ENCODE measurements around the gene LRP3.

LRP3 gene

DNA sequence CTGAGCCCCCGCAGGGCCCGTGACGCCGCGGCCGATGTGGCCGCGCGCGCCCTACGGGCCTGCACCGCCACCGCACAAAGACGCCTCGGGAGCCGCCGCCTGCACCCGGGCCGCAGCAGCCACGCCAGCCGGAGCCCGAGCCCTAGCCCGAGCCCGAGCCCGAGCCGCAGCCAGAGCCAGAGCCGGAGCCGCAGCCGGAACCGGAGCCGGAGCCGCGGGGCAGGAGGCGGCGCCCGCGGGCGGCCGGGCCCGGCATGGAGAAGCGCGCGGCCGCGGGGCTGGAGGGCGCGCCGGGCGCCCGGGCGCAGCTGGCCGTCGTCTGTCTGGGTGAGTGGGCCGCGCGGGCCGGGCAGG lies 379 bp downstream of the LRP3 start:
- no peak overlapping the region for H2BK120ac ChIP-seq (ENCODE audit: low read depth, low read length)
- H2BK12ac ChIP-seq (ENCODE audit: low read length in 2 of 2) = no peak overlapping the region
- H2BK5ac ChIP-seq (ENCODE audit: low read depth, low read length, poor library complexity, severe bottlenecking) = no peak overlapping the region
- peaks cover 21% of the 10 kb centered on the region in 2 experiments for H3K36me3 ChIP-seq (ENCODE audit: control insufficient read depth in 1 of 2, insufficient read depth in 2 of 2, low read depth in 1 of 2, low read length in 2 of 2)
- no peak overlapping the region for H4K8ac ChIP-seq (ENCODE audit: low read length)
- peak overlapping the region; percentile 67 to 80 for H3K4me3 ChIP-seq (ENCODE audit: insufficient read depth in 1 of 2, low read depth in 1 of 2, low read length in 2 of 2)
- H3K27me3 ChIP-seq (ENCODE audit: control insufficient read depth in 1 of 2, insufficient read depth in 1 of 2, low read length in 2 of 2) = peaks cover 9 to 26% of the 10 kb centered on the region in 2 experiments
- H3K4me2 ChIP-seq (ENCODE audit: low read length, poor library complexity, severe bottlenecking) = peak overlapping the region; percentile 93
- no peak overlapping the region for H3K27ac ChIP-seq (ENCODE audit: low read length, poor library complexity, severe bottlenecking)
- peak overlapping the region in 1 of 2 experiments; percentile 27 for H3K14ac ChIP-seq (ENCODE audit: low read length in 2 of 2)
- WGBS = 0% methylated on average over 4 of the region's 57 CpGs
- H3K79me1 ChIP-seq (replicated peaks; ENCODE audit: low read length, poor library complexity, severe bottlenecking) = peaks cover 2% of the 10 kb centered on the region
- peak overlapping the region in 1 of 2 experiments; percentile 90 for H3K23ac ChIP-seq (ENCODE audit: low read length in 2 of 2)
- no peak overlapping the region for H4K91ac ChIP-seq (ENCODE audit: low read length)
- no peak overlapping the region for H3K4ac ChIP-seq (ENCODE audit: low read depth in 1 of 2, low read length in 2 of 2)
- H2AK5ac ChIP-seq (ENCODE audit: low read length, severe bottlenecking) = no peak overlapping the region
- peak overlapping the region in 1 of 2 experiments; percentile 16 for H3K18ac ChIP-seq (ENCODE audit: low read depth in 1 of 2, low read length in 2 of 2)
- H3K4me1 ChIP-seq (ENCODE audit: control insufficient read depth, insufficient read depth, low read depth, low read length) = peaks cover 12% of the 10 kb centered on the region
- H2BK15ac ChIP-seq (ENCODE audit: low read depth, poor library complexity, severe bottlenecking) = peak overlapping the region; percentile 80
- H2AFZ ChIP-seq (ENCODE audit: low read depth, low read length) = peak overlapping the region; percentile 49
- DNase-seq = peak; percentile 3
- no peaks in the 10 kb centered on the region for H3K9me3 ChIP-seq (ENCODE audit: control insufficient read depth, low read length)
- H3K9ac ChIP-seq (ENCODE audit: low read length) = peak overlapping the region; percentile 81

- Histone ChIP-seq H2BK15ac (ENCODE audit: low read depth, poor library complexity, severe bottlenecking) (no peak overlapping the region), H3K4ac (ENCODE audit: low read depth in 1 of 2, low read length in 2 of 2) (no peak overlapping the region), H3K9me3 (ENCODE audit: control insufficient read depth, low read length) (no peaks in the 10 kb centered on the region), H4K91ac (ENCODE audit: low read length) (peak overlapping the region; percentile 25), H3K4me1 (ENCODE audit: control insufficient read depth, insufficient read depth, low read depth, low read length) (peaks cover 17% of the 10 kb centered on the region), H3K14ac (ENCODE audit: low read length in 2 of 2) (no peak overlapping the region), H2AK5ac (ENCODE audit: low read length, severe bottlenecking) (no peak overlapping the region), H4K8ac (ENCODE audit: low read length) (no peak overlapping the region), H2BK120ac (ENCODE audit: low read depth, low read length) (no peak overlapping the region), H2BK5ac (ENCODE audit: low read depth, low read length, poor library complexity, severe bottlenecking) (no peak overlapping the region), H3K36me3 (ENCODE audit: control insufficient read depth in 1 of 2, insufficient read depth in 2 of 2, low read depth in 1 of 2, low read length in 2 of 2) (peaks cover 21% of the 10 kb centered on the region in 2 experiments), H2AFZ (ENCODE audit: low read depth, low read length) (peak overlapping the region; percentile 49), H3K27ac (ENCODE audit: low read length, poor library complexity, severe bottlenecking) (no peak overlapping the region), H2BK12ac (ENCODE audit: low read length in 2 of 2) (no peak overlapping the region), H3K27me3 (ENCODE audit: control insufficient read depth in 1 of 2, insufficient read depth in 1 of 2, low read length in 2 of 2) (peaks cover 9 to 26% of the 10 kb centered on the region in 2 experiments), H3K79me1 (replicated peaks; ENCODE audit: low read length, poor library complexity, severe bottlenecking) (peaks cover 2% of the 10 kb centered on the region), H3K4me2 (ENCODE audit: low read length, poor library complexity, severe bottlenecking) (peak overlapping the region; percentile 93), H3K18ac (ENCODE audit: low read depth in 1 of 2, low read length in 2 of 2) (peak overlapping the region; percentile 16 to 67), H3K4me3 (ENCODE audit: insufficient read depth in 1 of 2, low read depth in 1 of 2, low read length in 2 of 2) (peak overlapping the region; percentile 67 to 80), H3K9ac (ENCODE audit: low read length) (peak overlapping the region; percentile 81), H3K23ac (ENCODE audit: low read length in 2 of 2) (peak overlapping the region in 1 of 2 experiments; percentile 90)
- peak; percentile 66 for DNase-seq
- WGBS = 0% methylated on average over 46 of the region's 49 CpGs
Measured at GRCh38 chr19:33194886-33195644, 935 bp downstream of the LRP3 start.

DNA sequence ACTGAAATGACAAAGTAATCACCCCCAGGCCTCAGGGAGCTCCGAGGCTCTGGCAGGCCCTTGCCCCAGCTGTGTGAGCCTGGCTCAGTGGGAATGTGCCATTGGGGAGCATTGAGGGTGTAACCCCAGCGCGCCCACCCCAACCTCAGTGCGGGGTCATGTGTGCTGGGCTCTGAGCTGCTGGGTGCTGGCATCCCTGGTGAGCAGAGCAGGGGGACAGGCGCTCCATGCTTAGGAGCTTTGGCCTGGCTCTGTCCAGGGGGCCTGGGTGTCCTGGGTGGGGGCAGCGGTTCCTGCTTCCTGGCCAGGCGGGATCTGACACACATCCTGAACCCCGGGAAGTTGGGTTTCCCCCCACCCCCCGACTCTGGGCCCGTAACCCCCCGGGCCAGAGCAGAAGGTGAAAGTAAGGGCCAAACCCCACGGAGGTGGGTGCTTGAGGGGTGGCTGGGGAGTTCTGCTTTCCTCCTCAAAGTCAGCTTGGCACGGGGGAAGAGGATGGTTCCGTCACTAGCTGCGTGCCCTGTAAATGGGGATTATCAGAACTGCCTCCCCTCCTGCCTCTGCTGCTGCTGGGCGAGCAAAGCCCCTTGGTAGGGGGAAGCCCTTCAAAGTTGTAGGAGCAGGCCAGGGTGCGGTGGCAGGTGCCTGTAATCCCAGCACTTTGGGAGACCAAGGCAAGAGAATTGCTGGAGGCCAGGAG lies 1.7 kb downstream of the LRP3 start:
- H3K36me3 ChIP-seq (ENCODE audit: control insufficient read depth in 1 of 2, insufficient read depth in 2 of 2, low read depth in 1 of 2, low read length in 2 of 2) = peaks cover 21 to 25% of the 10 kb centered on the region in 2 experiments
- peaks cover 17% of the 10 kb centered on the region for H3K4me1 ChIP-seq (ENCODE audit: control insufficient read depth, insufficient read depth, low read depth, low read length)
- H2AFZ ChIP-seq (ENCODE audit: low read depth, low read length) = no peak overlapping the region
- no peak overlapping the region for H4K8ac ChIP-seq (ENCODE audit: low read length)
- H3K9ac ChIP-seq (ENCODE audit: low read length) = peak overlapping the region; percentile 81
- no peak overlapping the region for H3K27ac ChIP-seq (ENCODE audit: low read length, poor library complexity, severe bottlenecking)
- no peaks in the 10 kb centered on the region for H3K9me3 ChIP-seq (ENCODE audit: control insufficient read depth, low read length)
- H4K91ac ChIP-seq (ENCODE audit: low read length) = peak overlapping the region; percentile 25
- H3K23ac ChIP-seq (ENCODE audit: low read length in 2 of 2) = peak overlapping the region in 1 of 2 experiments; percentile 66
- no peak overlapping the region for H2BK120ac ChIP-seq (ENCODE audit: low read depth, low read length)
- no peak overlapping the region for H2BK5ac ChIP-seq (ENCODE audit: low read depth, low read length, poor library complexity, severe bottlenecking)
- H2BK15ac ChIP-seq (ENCODE audit: low read depth, poor library complexity, severe bottlenecking) = no peak overlapping the region
- H3K79me1 ChIP-seq (replicated peaks; ENCODE audit: low read length, poor library complexity, severe bottlenecking) = peaks cover 2% of the 10 kb centered on the region
- H2BK12ac ChIP-seq (ENCODE audit: low read length in 2 of 2) = no peak overlapping the region
- DNase-seq = no peak
- peaks cover 5 to 18% of the 10 kb centered on the region in 2 experiments for H3K27me3 ChIP-seq (ENCODE audit: control insufficient read depth in 1 of 2, insufficient read depth in 1 of 2, low read length in 2 of 2)
- H3K4ac ChIP-seq (ENCODE audit: low read depth in 1 of 2, low read length in 2 of 2) = no peak overlapping the region
- H3K4me2 ChIP-seq (ENCODE audit: low read length, poor library complexity, severe bottlenecking) = peak overlapping the region; percentile 93
- peak overlapping the region in 1 of 2 experiments; percentile 5 for H3K18ac ChIP-seq (ENCODE audit: low read depth in 1 of 2, low read length in 2 of 2)
- peak overlapping the region in 1 of 2 experiments; percentile 80 for H3K4me3 ChIP-seq (ENCODE audit: insufficient read depth in 1 of 2, low read depth in 1 of 2, low read length in 2 of 2)
- H3K14ac ChIP-seq (ENCODE audit: low read length in 2 of 2) = peak overlapping the region in 1 of 2 experiments; percentile 21
- H2AK5ac ChIP-seq (ENCODE audit: low read length, severe bottlenecking) = no peak overlapping the region
- WGBS = 87% methylated on average over 17 of the region's 17 CpGs

Data from mesenchymal stem cell (in vitro differentiated cells and primary cell).